ENCODE measurements around the gene USF1.

- no peak for TF ChIP-seq POLR2A (IDR thresholded peaks at IDR 0.05; ENCODE audit: low read depth, low read length)
- TF ChIP-seq POLR2AphosphoS5 (IDR thresholded peaks at IDR 0.05; ENCODE audit: low read depth, low read length) = no peak
- TF ChIP-seq TAF1 (IDR thresholded peaks at IDR 0.05; ENCODE audit: low read depth, low read length) = no peak
- TF ChIP-seq SPI1 (IDR thresholded peaks at IDR 0.05; ENCODE audit: low read depth, low read length) = no peak
- TF ChIP-seq POU2F2 (IDR thresholded peaks at IDR 0.05; ENCODE audit: low read depth, low read length) = no peak
Measured at GRCh38 chr1:161000736-161001480, 44.9 kb downstream of the USF1 start.
